AG04450 (cell line): Measurements from ENCODE around the gene SCFD2. TPM values are rescaled to one million over a fixed set of nuclear protein-coding genes. Genes with fewer than 3 reads are reported as not detected.

ENCODE experiments used
- CTCF ChIA-PET: fragments of 300-600, 350-600 bp; formaldehyde crosslinking; extraction: SDS; loops from one replicate; lab custom pipeline; 2022; ENCODE audit warnings: antibody characterized with exemption, inconsistent platforms; lab: Charles Lee
- POLR2A ChIA-PET: fragments of 350-600 bp; formaldehyde crosslinking; extraction: SDS; loops from one replicate; lab custom pipeline; 2021; ENCODE audit warnings: antibody characterized with exemption, inconsistent platforms; lab: Yijun Ruan, JAX
- DNase-seq: peaks from one replicate; pipeline ENCODE4 v3.0.0-alpha.2; 2011; ENCODE audit warnings: low read depth, low spot score
- H3K27ac ChIP-seq: one replicate; pipeline ENCODE4 v1.5.1; 2012; ENCODE audit warnings: low read depth, low read length, control low read depth
- H3K27me3 ChIP-seq: one replicate; pipeline ENCODE4 v1.6.0; 2012; ENCODE audit warnings: low read length; ENCODE audit not compliant: control insufficient read depth, insufficient read depth
- H3K4me3 ChIP-seq: 2 replicates; pipeline ENCODE4 v1.5.1; 2011; ENCODE audit warnings: mild to moderate bottlenecking, low read depth, low read length, control low read depth
- H3K9me3 ChIP-seq: 2 replicates; pipeline ENCODE4 v1.5.1; 2012; ENCODE audit warnings: low read length; ENCODE audit not compliant: control insufficient read depth, insufficient read depth
- polyA plus RNA-seq: library from polyadenylated mRNA; depleted of rRNA; stranded (reverse); fragments of >200 nt; gene quantifications from 2 replicates; pipeline ENCODE4 v1.2.3, GENCODE V29; 2011
- TF ChIP-seq, protein P1 (sequence below): IDR thresholded peaks from 2 replicates; pipeline ENCODE4 v1.5.1; 2011; ENCODE audit warnings: low read depth, low read length, control low read depth, inconsistent platforms

Gene SCFD2
- polyA plus RNA-seq, 1 experiment: 16.4 TPM

DNA sequence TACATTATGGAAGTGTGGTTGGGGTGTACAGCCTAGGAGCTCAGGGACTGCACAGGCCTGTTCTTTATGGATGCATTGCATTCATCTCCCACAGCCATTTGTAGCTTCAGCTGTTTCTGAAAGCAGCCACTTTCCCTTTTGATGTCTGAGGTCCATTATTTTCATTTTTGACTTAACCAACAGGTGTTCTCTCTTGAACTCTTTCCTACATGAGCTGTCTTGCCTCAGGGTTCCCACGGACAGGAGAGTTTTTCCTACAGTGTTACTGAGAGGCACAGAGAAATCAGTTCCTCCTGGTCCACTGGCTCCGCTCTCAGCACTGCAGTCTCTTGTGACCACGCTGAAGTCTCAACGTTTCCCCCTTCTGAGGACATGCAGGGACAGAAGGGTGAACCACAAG, 416.5 kb downstream of the SCFD2 start:
- no peak overlapping the region for H3K4me3 ChIP-seq
- no peaks in the 10 kb centered on the region for H3K27me3 ChIP-seq
- DNase-seq: no peak
- H3K9me3 ChIP-seq: no peaks in the 10 kb centered on the region
- TF ChIP-seq, protein P1, sequence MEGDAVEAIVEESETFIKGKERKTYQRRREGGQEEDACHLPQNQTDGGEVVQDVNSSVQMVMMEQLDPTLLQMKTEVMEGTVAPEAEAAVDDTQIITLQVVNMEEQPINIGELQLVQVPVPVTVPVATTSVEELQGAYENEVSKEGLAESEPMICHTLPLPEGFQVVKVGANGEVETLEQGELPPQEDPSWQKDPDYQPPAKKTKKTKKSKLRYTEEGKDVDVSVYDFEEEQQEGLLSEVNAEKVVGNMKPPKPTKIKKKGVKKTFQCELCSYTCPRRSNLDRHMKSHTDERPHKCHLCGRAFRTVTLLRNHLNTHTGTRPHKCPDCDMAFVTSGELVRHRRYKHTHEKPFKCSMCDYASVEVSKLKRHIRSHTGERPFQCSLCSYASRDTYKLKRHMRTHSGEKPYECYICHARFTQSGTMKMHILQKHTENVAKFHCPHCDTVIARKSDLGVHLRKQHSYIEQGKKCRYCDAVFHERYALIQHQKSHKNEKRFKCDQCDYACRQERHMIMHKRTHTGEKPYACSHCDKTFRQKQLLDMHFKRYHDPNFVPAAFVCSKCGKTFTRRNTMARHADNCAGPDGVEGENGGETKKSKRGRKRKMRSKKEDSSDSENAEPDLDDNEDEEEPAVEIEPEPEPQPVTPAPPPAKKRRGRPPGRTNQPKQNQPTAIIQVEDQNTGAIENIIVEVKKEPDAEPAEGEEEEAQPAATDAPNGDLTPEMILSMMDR: no peak
- POLR2A ChIA-PET: no interaction called here
- H3K27ac ChIP-seq: no peak overlapping the region
- CTCF ChIA-PET: no interaction called here

GRCh38 chr4:52948057-52948423, 417.8 kb downstream of the SCFD2 start:
- ChIA-PET POLR2A (no interaction called here), CTCF (no interaction called here)
- DNase-seq: no peak
- TF ChIP-seq, protein P1: no peak
- no peak overlapping the region for H3K4me3 ChIP-seq
- H3K27me3 ChIP-seq: no peaks in the 10 kb centered on the region
- no peaks in the 10 kb centered on the region for H3K9me3 ChIP-seq
- no peak overlapping the region for H3K27ac ChIP-seq

DNA sequence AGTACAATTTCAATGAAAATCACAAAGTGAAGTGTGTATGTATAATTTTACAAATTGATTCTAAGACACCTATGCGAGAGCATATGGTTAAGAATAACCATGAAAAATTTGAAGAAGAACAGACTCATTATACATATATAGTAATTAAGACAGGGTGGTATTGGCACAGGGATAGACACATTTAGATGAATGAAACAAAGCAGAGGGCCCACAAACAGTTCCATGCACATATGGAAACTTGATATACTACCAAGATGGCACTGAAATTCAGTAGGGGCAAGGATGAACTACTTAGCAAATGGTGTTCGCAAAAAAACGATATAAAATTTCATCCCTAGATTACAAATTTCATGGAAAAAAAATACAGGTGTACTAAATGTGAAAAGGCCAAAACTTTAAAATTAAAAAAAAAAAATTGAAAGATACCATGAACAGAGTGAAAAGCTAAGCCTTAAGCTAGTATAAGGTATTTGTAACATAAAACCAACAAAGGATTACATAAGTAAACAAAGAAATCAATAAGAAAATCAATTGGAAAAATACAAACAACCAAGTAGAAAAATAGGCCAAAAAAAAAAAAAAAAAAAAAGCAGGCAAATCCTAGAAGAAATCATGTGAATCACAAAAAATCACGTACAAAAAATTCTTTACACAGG, 418.3 kb downstream of the SCFD2 start:
- Histone ChIP-seq H3K27me3 (no peaks in the 10 kb centered on the region), H3K9me3 (no peaks in the 10 kb centered on the region), H3K4me3 (no peak overlapping the region), H3K27ac (no peak overlapping the region)
- DNase-seq: no peak
- TF ChIP-seq, protein P1: no peak
- CTCF ChIA-PET: no interaction called here
- POLR2A ChIA-PET: no interaction called here

DNA sequence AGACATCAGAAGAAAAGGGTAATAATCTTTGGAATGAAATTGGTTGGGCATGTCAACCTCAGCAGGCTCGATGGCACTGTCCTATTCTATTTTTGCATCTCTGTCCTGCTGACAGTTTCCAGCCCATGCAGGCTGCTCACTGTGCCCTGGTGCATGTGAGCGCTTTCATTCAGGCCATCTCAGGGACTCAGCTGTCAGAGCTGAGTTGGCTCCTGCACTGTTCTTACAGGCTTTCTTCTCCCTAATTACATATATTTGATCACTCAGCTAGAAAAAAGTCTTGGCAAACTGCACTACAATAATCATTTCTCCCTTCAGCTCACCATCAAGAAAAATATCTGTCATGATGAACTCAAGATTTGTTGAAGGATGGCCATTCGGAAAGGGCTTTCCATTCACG, 419.0 kb downstream of the SCFD2 start:
- no peak overlapping the region for H3K27ac ChIP-seq

GRCh38 chr4:52945982-52946381, 419.9 kb downstream of the SCFD2 start:
- Histone ChIP-seq H3K9me3 (no peaks in the 10 kb centered on the region), H3K27me3 (no peaks in the 10 kb centered on the region), H3K27ac (no peak overlapping the region), H3K4me3 (no peak overlapping the region)
- POLR2A ChIA-PET: no interaction called here
- TF ChIP-seq, protein P1: no peak
- no peak for DNase-seq
- CTCF ChIA-PET: no interaction called here

More for the DNA sequence above, 419.0 kb downstream of the SCFD2 start:
- no peak for DNase-seq
- TF ChIP-seq, protein P1: no peak
- no peaks in the 10 kb centered on the region for H3K9me3 ChIP-seq
- H3K27me3 ChIP-seq: no peaks in the 10 kb centered on the region
- ChIA-PET CTCF (no interaction called here), POLR2A (no interaction called here)
- H3K4me3 ChIP-seq: no peak overlapping the region
